H1 (cell line): Measurements from ENCODE around the gene FAM221B.

Source experiments
- ASH2L ChIP-seq: fragments of 200-600, 300-600 bp; sonication (generic); IDR thresholded peaks from one replicate; pipeline ENCODE4 v1.7.1; 2017; ENCODE audit warnings: low read length
- CBX5 ChIP-seq: fragments of 300-800, 300-1000 bp; sonication (generic); IDR thresholded peaks from 2 replicates; pipeline ENCODE4 v1.7.1; 2016; ENCODE audit warnings: antibody characterized with exemption, low read length, low read depth
- CEBPB ChIP-seq: IDR thresholded peaks from 2 replicates; pipeline ENCODE4 v1.6.1; 2012; ENCODE audit warnings: low read depth, low read length
- EP300 ChIP-seq, 2 experiments: IDR thresholded peaks; 1 replicate in 1 of 2; 2 replicates in 1 of 2; pipeline ENCODE4 v1.6.1; 2011 to 2012; ENCODE audit warnings: low read depth in 2 of 2, low read length in 2 of 2, mild to moderate bottlenecking in 2 of 2, borderline replicate concordance in 1 of 2, inconsistent platforms in 1 of 2, moderate library complexity in 1 of 2
- FOSL1 ChIP-seq: IDR thresholded peaks from 2 replicates; pipeline ENCODE4 v1.6.1; 2011; ENCODE audit warnings: mild to moderate bottlenecking, low read depth, low read length, moderate library complexity; ENCODE audit not compliant: insufficient read depth
- HDAC2 ChIP-seq, 2 experiments: fragments of 300-600 bp in 1 of 2; sonication (generic) in 1 of 2; IDR thresholded peaks; 2 replicates each; pipeline ENCODE4 v1.6.1; 2011 to 2012; ENCODE audit warnings: low read depth in 2 of 2, low read length in 2 of 2, mild to moderate bottlenecking in 2 of 2, moderate library complexity in 2 of 2, borderline replicate concordance in 1 of 2, inconsistent platforms in 1 of 2
- JUND ChIP-seq: IDR thresholded peaks from 2 replicates; pipeline ENCODE4 v1.6.1; 2011; ENCODE audit warnings: mild to moderate bottlenecking, improper control_type of control experiment, low read length
- KDM5A ChIP-seq: fragments of 200-600 bp; IDR thresholded peaks from 2 replicates; pipeline ENCODE4 v1.7.1; 2012; ENCODE audit warnings: mild to moderate bottlenecking, low read length, inconsistent platforms, mixed read lengths
- POLR2A ChIP-seq, 2 experiments: IDR thresholded peaks; 1 replicate in 1 of 2; 2 replicates in 1 of 2; pipeline ENCODE4 v1.6.1; 2011; ENCODE audit warnings: low read depth in 2 of 2, low read length in 2 of 2, mild to moderate bottlenecking in 2 of 2; ENCODE audit errors: control extremely low read depth in 1 of 2
- POLR2AphosphoS5 ChIP-seq: IDR thresholded peaks from 2 replicates; pipeline ENCODE4 v1.6.1; 2011; ENCODE audit warnings: low read depth, low read length
- RAD21 ChIP-seq, 2 experiments: IDR thresholded peaks in 1 of 2; conservative IDR thresholded peaks in 1 of 2; 2 replicates each; pipeline ENCODE4 v1.6.1; 2011; ENCODE audit warnings: low read depth in 2 of 2, low read length in 2 of 2, improper control_type of control experiment in 1 of 2, inconsistent platforms in 1 of 2, mild to moderate bottlenecking in 1 of 2, moderate library complexity in 1 of 2
- RXRA ChIP-seq: IDR thresholded peaks from 2 replicates; pipeline ENCODE4 v1.6.1; 2011; ENCODE audit warnings: low read depth, mild to moderate bottlenecking, low read length, moderate library complexity; ENCODE audit not compliant: insufficient read depth
- TF ChIP-seq, protein P1 (sequence below), 3 experiments: IDR thresholded peaks; 1 replicate in 2 of 3; 2 replicates in 1 of 3; pipeline versions ENCODE4 v1.5.1 to v1.6.1; 2011; ENCODE audit warnings: low read length in 3 of 3, mild to moderate bottlenecking in 3 of 3, inconsistent platforms in 2 of 3, low read depth in 1 of 3, moderate library complexity in 1 of 3; ENCODE audit not compliant: insufficient read depth in 1 of 3; ENCODE audit errors: control extremely low read depth in 1 of 3

DNA sequence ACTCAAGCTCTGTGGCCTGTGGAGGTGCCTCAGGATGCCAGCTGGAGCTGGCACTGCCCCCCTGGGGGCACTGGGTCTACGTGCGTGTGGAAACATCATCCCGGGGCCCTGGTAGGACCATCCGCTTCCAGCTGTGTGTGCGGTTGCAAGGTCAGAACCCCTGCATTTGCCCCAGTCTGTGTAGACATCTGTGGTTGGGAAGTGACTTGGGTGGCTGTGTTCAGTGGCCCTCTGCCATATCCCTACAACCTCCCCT lies 13.0 kb upstream of the FAM221B start:
- TF ChIP-seq, protein P1, sequence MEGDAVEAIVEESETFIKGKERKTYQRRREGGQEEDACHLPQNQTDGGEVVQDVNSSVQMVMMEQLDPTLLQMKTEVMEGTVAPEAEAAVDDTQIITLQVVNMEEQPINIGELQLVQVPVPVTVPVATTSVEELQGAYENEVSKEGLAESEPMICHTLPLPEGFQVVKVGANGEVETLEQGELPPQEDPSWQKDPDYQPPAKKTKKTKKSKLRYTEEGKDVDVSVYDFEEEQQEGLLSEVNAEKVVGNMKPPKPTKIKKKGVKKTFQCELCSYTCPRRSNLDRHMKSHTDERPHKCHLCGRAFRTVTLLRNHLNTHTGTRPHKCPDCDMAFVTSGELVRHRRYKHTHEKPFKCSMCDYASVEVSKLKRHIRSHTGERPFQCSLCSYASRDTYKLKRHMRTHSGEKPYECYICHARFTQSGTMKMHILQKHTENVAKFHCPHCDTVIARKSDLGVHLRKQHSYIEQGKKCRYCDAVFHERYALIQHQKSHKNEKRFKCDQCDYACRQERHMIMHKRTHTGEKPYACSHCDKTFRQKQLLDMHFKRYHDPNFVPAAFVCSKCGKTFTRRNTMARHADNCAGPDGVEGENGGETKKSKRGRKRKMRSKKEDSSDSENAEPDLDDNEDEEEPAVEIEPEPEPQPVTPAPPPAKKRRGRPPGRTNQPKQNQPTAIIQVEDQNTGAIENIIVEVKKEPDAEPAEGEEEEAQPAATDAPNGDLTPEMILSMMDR (IDR thresholded peaks at IDR 0.05; ENCODE audit: control extremely low read depth in 1 of 3, insufficient read depth in 1 of 3, low read depth in 1 of 3, low read length in 3 of 3) = no peak
- TF ChIP-seq RXRA (no peak), EP300 (IDR thresholded peaks at IDR 0.05; ENCODE audit: borderline replicate concordance in 1 of 2, low read depth in 2 of 2, low read length in 2 of 2) (no peak), ASH2L (no peak), RAD21 (IDR thresholded peaks at IDR 0.05 in 1 of 2, conservative IDR thresholded peaks at IDR 0.05 in 1 of 2; ENCODE audit: low read depth in 2 of 2, low read length in 2 of 2) (no peak), JUND (no peak), POLR2A (IDR thresholded peaks at IDR 0.05; ENCODE audit: control extremely low read depth in 1 of 2, low read depth in 2 of 2, low read length in 2 of 2) (no peak), POLR2AphosphoS5 (no peak), CBX5 (no peak), HDAC2 (IDR thresholded peaks at IDR 0.05; ENCODE audit: borderline replicate concordance in 1 of 2, low read depth in 2 of 2, low read length in 2 of 2) (no peak), CEBPB (no peak), KDM5A (no peak), FOSL1 (no peak)
